OCI-LY7 (cell line): ENCODE data around the gene MCEE. TPM values are rescaled to one million over a fixed set of nuclear protein-coding genes. Genes with fewer than 3 reads are reported as not detected.

ENCODE experiments used
- BruUV-seq: library from RNA; stranded (reverse); fragments of 400-500 nt; replicated peaks from 2 replicates; lab custom pipeline; 2021; lab: Mats Ljungman, UMichigan
- CTCF ChIA-PET: fragments of 300-600 bp; sonication (Branson Sonifier 250); formaldehyde crosslinking; loops from one replicate; lab custom pipeline; 2022; ENCODE audit warnings: antibody characterized with exemption; ENCODE audit not compliant: unreplicated experiment; lab: Charles Lee
- POLR2A ChIA-PET: fragments of 300-600 bp; sonication (Branson Sonifier 250); formaldehyde crosslinking; loops from one replicate; lab custom pipeline; 2022; ENCODE audit warnings: antibody characterized with exemption; lab: Charles Lee
- DNase-seq: peaks from one replicate; pipeline ENCODE4 v3.0.0-alpha.2; 2015; ENCODE audit warnings: low spot score
- H2AFZ ChIP-seq: fragments of 200-600 bp; sonication (generic), shearing (Covaris generic); 2 replicates; pipeline ENCODE4 v1.6.1; 2014; ENCODE audit warnings: mild to moderate bottlenecking, antibody characterized with exemption, low read length, moderate library complexity
- H3K27ac ChIP-seq: fragments of 200-600 bp; sonication (generic); 2 replicates; pipeline ENCODE4 v1.5.1; 2014; ENCODE audit warnings: mixed run types, low read depth, mild to moderate bottlenecking, moderate library complexity, low read length, inconsistent platforms; ENCODE audit not compliant: poor library complexity, severe bottlenecking
- H3K36me3 ChIP-seq: fragments of 200-600 bp; sonication (generic); 2 replicates; pipeline ENCODE4 v1.6.1; 2014; ENCODE audit warnings: mild to moderate bottlenecking, antibody characterized with exemption, low read length, moderate library complexity, mixed read lengths; ENCODE audit not compliant: insufficient read depth
- H3K4me1 ChIP-seq: fragments of 200-600 bp; sonication (generic); 2 replicates; pipeline ENCODE4 v1.5.1; 2014; ENCODE audit warnings: mild to moderate bottlenecking, low read length; ENCODE audit not compliant: insufficient read depth, poor library complexity, severe bottlenecking
- H3K4me2 ChIP-seq: fragments of 200-600 bp; sonication (generic); 2 replicates; pipeline ENCODE4 v1.6.1; 2014; ENCODE audit warnings: mild to moderate bottlenecking, low read length
- H3K4me3 ChIP-seq: fragments of 200-600 bp; sonication (generic); 2 replicates; pipeline ENCODE4 v1.5.1; 2014; ENCODE audit warnings: mild to moderate bottlenecking, low read depth, low read length; ENCODE audit not compliant: poor library complexity, severe bottlenecking
- H3K79me2 ChIP-seq: fragments of 200-600 bp; sonication (generic); 2 replicates; pipeline ENCODE4 v1.6.1; 2016; ENCODE audit warnings: low read depth, mild to moderate bottlenecking, low read length, moderate library complexity, mixed read lengths; ENCODE audit not compliant: insufficient read depth
- H3K9me2 ChIP-seq: fragments of 200-600 bp; sonication (generic); 2 replicates; pipeline ENCODE4 v1.6.1; 2016; ENCODE audit warnings: mild to moderate bottlenecking, low read length, mixed read lengths; ENCODE audit not compliant: insufficient read depth
- H3K9me3 ChIP-seq: fragments of 200-600 bp; sonication (generic); 2 replicates; pipeline ENCODE4 v1.6.1; 2014; ENCODE audit warnings: mild to moderate bottlenecking, mixed run types, low read length, mixed read lengths
- H4K20me1 ChIP-seq: fragments of 200-600 bp; sonication (generic); 2 replicates; pipeline ENCODE4 v1.6.1; 2014; ENCODE audit warnings: mild to moderate bottlenecking, antibody characterized with exemption, low read length, moderate library complexity, mixed read lengths; ENCODE audit not compliant: insufficient read depth
- EZH2phosphoT487 ChIP-seq: fragments of 200-600 bp; sonication (generic); IDR thresholded peaks from 2 replicates; pipeline ENCODE4 v1.6.1; 2018; ENCODE audit warnings: low read depth, borderline replicate concordance, mild to moderate bottlenecking, mixed run types, antibody characterized with exemption, low read length, moderate library complexity, mixed read lengths
- intact Hi-C: fragments of 100-400 bp; cut with micrococcal nuclease; formaldehyde crosslinking; loops from one replicate; pipeline ENCODE4 v1.10.0; 2022; ENCODE audit not compliant: unreplicated experiment
- total RNA-seq, 2 experiments: library from RNA; depleted of rRNA in 1 of 2; stranded (reverse); fragments of >200 nt in 1 of 2; shearing (Covaris generic) in 1 of 2; gene quantifications; 2 replicates each; pipeline ENCODE4 v1.2.3, GENCODE V29; 2014 to 2022
- TF ChIP-seq, protein P1 (sequence below): fragments of 200-600 bp; sonication (generic); conservative IDR thresholded peaks from 2 replicates; pipeline ENCODE4 v1.5.1; 2014; ENCODE audit warnings: mild to moderate bottlenecking, antibody characterized with exemption, low read length, moderate library complexity, mixed read lengths

The MCEE gene
- total RNA-seq, 2 experiments from 2014 or later: 26.4 to 30.8 TPM

- BruUV-seq: TSS peak; percentile 67
These were observed 846 bp upstream of the MCEE start for GRCh38 chr2:71130905-71131244.

DNA sequence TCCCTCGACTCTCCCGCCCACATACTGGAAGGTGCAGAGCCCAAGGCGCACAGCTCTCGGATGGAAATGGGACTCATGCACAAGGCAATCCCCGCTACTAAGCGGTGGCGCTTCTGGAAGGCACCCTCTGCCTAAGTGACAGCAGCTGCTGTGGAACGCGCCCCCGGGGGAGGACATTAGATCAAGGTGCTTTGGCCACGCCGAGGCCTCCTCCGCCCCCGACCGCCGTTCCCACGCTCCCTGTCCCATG lies 202 bp downstream of the MCEE start:
- Histone ChIP-seq H3K27ac (peak overlapping the region; percentile 80), H3K4me2 (peak overlapping the region; percentile 85), H3K9me3 (no peaks in the 10 kb centered on the region), H3K9me2 (no peaks in the 10 kb centered on the region), H2AFZ (peak overlapping the region; percentile 68; the same call in 1 of the 2 replicates), H3K79me2 (peaks cover 81% of the 10 kb centered on the region), H3K4me3 (peak overlapping the region; percentile 95), H4K20me1 (peaks cover 3% of the 10 kb centered on the region; the same call in 1 of the 2 replicates), H3K36me3 (peaks cover 46% of the 10 kb centered on the region), H3K4me1 (peaks cover 37% of the 10 kb centered on the region)
- TF ChIP-seq, protein P1, sequence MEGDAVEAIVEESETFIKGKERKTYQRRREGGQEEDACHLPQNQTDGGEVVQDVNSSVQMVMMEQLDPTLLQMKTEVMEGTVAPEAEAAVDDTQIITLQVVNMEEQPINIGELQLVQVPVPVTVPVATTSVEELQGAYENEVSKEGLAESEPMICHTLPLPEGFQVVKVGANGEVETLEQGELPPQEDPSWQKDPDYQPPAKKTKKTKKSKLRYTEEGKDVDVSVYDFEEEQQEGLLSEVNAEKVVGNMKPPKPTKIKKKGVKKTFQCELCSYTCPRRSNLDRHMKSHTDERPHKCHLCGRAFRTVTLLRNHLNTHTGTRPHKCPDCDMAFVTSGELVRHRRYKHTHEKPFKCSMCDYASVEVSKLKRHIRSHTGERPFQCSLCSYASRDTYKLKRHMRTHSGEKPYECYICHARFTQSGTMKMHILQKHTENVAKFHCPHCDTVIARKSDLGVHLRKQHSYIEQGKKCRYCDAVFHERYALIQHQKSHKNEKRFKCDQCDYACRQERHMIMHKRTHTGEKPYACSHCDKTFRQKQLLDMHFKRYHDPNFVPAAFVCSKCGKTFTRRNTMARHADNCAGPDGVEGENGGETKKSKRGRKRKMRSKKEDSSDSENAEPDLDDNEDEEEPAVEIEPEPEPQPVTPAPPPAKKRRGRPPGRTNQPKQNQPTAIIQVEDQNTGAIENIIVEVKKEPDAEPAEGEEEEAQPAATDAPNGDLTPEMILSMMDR: no peak
- TF ChIP-seq EZH2phosphoT487: no peak
- no TSS peak for BruUV-seq
- intact Hi-C loops: loop anchor here (1.0 to 2.0 kb wide), 2 partner anchors 62 to 97 kb away; partner anchors contain the start of genes NAGK and PAIP2B
- no peak for DNase-seq
- CTCF ChIA-PET: no interaction called here
- POLR2A ChIA-PET: interaction anchor here (1.3 to 2.3 kb wide), 5 partner anchors 12 to 62 kb away, joined by 5 to 11 read pairs (median 9); partner anchors contain the start of gene NAGK

More at GRCh38 chr2:71130905-71131244, 846 bp upstream of the MCEE start:
- Histone ChIP-seq H3K36me3 (peaks cover 50% of the 10 kb centered on the region), H3K9me2 (no peaks in the 10 kb centered on the region), H3K4me3 (peak overlapping the region; percentile 95), H3K79me2 (peaks cover 74% of the 10 kb centered on the region), H3K4me2 (peak overlapping the region; percentile 85), H3K9me3 (no peaks in the 10 kb centered on the region), H3K27ac (peak overlapping the region; percentile 80), H2AFZ (peak overlapping the region; percentile 68), H4K20me1 (peaks cover 3% of the 10 kb centered on the region; the same call in 1 of the 2 replicates), H3K4me1 (peaks cover 37% of the 10 kb centered on the region)
- CTCF ChIA-PET: interaction anchor here (1.2 kb wide), 1 partner anchor 60 kb away, joined by 6 read pairs; no protein-coding TSS in a partner anchor
- intact Hi-C loops: loop anchor here (1.0 to 2.0 kb wide), 2 partner anchors 63 to 96 kb away; partner anchors contain the start of genes NAGK and PAIP2B
- TF ChIP-seq EZH2phosphoT487: no peak
- TF ChIP-seq, protein P1: no peak
- POLR2A ChIA-PET: interaction anchor here (0.8 to 2.3 kb wide), 9 partner anchors 11 to 203 kb away, joined by 3 to 11 read pairs (median 7); partner anchors contain the start of gene NAGK
- DNase-seq: peak; percentile 70
